ENCODE results near the gene RFFL. TPM values are rescaled to one million over a fixed set of nuclear protein-coding genes. Genes with fewer than 3 reads are reported as not detected.

The RFFL gene
- total RNA-seq, 6 donors from 2014 or later = 17.6 to 30.8 (median 25.3) TPM

DNA sequence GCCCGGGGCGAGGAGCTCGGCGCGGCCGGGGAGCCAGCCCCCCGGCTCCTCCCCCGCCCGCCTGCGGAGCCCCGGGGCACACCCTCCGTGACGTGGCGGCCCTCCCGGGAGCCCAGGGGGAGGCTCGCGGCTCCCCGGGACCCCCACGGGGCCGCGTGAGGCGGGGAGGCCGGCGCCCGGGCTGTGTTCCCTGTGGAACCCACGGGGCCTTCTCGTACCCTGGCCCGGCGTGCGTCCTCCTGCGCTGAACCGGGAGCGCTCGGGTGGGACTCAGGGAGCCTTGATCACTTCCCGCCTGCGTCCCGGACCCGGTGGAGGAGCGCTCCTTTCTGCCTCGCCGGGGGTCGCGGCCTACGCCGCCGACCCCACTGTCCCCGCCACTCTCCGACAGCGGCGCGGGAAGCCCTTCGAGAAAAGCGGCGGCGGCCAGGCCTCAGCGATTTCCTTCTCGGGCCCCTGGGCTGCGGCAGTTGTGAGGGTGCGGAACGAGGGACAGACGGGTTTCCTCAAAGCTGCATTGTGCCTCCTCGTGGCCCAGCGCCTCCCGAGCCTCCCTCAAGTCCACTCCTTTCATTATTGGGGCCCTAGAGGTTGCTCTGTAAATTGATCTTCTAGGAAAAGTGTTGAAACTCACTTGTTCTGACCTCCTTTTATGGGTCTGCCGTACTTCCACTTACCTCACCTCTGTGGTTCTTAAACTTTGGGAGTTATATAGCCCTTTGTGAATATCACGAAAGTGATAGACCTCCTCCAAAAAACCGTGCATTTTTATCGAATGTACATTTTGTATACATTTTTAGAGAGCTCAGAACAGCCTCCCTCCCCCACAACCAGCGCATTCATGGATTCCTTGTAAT is 82.6 kb downstream of the RFFL start:
- H3K4me3 ChIP-seq = peak overlapping the region; percentile 63 to 99 (median 81)
- H3K36me3 ChIP-seq = peaks cover 0 to 21% (median 2%) of the 10 kb centered on the region in 4 donors
- 1 to 2% methylated on average over 8 to 20 of the region's 69 CpGs for WGBS, 2 donors
- ATAC-seq (ENCODE audit: low FRiP score in 2 of 2) (peak; percentile 92 to 98), DNase-seq (peak; percentile 86 to 96)
- no peaks in the 10 kb centered on the region for H3K9me3 ChIP-seq
- H3K27ac ChIP-seq = peak overlapping the region; percentile 94 to 99 (median 96)
- H3K27me3 ChIP-seq = no peaks in the 10 kb centered on the region
- TF ChIP-seq, protein P1, sequence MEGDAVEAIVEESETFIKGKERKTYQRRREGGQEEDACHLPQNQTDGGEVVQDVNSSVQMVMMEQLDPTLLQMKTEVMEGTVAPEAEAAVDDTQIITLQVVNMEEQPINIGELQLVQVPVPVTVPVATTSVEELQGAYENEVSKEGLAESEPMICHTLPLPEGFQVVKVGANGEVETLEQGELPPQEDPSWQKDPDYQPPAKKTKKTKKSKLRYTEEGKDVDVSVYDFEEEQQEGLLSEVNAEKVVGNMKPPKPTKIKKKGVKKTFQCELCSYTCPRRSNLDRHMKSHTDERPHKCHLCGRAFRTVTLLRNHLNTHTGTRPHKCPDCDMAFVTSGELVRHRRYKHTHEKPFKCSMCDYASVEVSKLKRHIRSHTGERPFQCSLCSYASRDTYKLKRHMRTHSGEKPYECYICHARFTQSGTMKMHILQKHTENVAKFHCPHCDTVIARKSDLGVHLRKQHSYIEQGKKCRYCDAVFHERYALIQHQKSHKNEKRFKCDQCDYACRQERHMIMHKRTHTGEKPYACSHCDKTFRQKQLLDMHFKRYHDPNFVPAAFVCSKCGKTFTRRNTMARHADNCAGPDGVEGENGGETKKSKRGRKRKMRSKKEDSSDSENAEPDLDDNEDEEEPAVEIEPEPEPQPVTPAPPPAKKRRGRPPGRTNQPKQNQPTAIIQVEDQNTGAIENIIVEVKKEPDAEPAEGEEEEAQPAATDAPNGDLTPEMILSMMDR (IDR thresholded peaks at IDR 0.05) = peak in 5 of 6 experiments; percentile 34 to 68 (median 43)
- TF ChIP-seq EP300 (IDR thresholded peaks at IDR 0.05) (no peak), POLR2AphosphoS5 (IDR thresholded peaks at IDR 0.05) (peak in 1 of 2 donors; percentile 20), POLR2A (IDR thresholded peaks at IDR 0.05) (peak in 2 of 4 donors; percentile 75 to 76)
- peaks cover 13 to 33% (median 18%) of the 10 kb centered on the region in 4 donors for H3K4me1 ChIP-seq

DNA sequence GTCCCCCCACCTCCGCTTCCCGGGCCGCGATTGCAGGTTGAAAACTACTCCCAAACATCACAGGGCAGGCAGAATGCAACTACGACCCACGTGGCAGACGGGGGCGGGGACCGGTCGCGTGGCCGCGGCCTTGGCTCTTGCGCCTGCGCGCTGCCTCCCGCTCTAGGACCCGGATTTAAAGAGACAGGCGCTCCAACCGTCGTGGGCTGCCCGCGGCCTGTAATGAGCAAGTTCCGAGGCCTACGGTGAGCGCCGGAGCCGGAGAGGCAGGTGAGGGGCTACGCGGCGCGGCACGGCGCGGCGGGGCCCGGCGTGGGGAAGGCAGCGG is 83.2 kb downstream of the RFFL start, which contains the start of gene LIG3:
Gene LIG3, plus strand, starts transcription at position 160 of the 328 bp plus-strand sequence. CDS start 2,494 bp downstream, outside the sequence.
- H3K27ac ChIP-seq = peak within 1 kb of the TSS; percentile 94 to 99 (median 96)
- TF ChIP-seq POLR2A (IDR thresholded peaks at IDR 0.05) (no peak), POLR2AphosphoS5 (IDR thresholded peaks at IDR 0.05) (peak in 1 of 2 donors; percentile 85), EP300 (IDR thresholded peaks at IDR 0.05) (no peak)
- TF ChIP-seq, protein P1 (IDR thresholded peaks at IDR 0.05) = peak in 1 of 6 experiments; percentile 20
- WGBS, 2 donors = 1% methylated on average over 13 to 26 of the region's 39 CpGs
- peaks cover 0 to 16% (median 0%) of the 10 kb centered on the region in 4 donors for H3K36me3 ChIP-seq
- no peaks in the 10 kb centered on the region for H3K9me3 ChIP-seq
- H3K4me1 ChIP-seq = peaks cover 13 to 33% (median 18%) of the 10 kb centered on the region in 4 donors
- H3K27me3 ChIP-seq = no peaks in the 10 kb centered on the region
- H3K4me3 ChIP-seq = peak within 1 kb of the TSS; percentile 63 to 99 (median 81)
- DNase-seq (peak; percentile 94 to 98), ATAC-seq (ENCODE audit: low FRiP score in 2 of 2) (peak; percentile 94 to 95)

DNA sequence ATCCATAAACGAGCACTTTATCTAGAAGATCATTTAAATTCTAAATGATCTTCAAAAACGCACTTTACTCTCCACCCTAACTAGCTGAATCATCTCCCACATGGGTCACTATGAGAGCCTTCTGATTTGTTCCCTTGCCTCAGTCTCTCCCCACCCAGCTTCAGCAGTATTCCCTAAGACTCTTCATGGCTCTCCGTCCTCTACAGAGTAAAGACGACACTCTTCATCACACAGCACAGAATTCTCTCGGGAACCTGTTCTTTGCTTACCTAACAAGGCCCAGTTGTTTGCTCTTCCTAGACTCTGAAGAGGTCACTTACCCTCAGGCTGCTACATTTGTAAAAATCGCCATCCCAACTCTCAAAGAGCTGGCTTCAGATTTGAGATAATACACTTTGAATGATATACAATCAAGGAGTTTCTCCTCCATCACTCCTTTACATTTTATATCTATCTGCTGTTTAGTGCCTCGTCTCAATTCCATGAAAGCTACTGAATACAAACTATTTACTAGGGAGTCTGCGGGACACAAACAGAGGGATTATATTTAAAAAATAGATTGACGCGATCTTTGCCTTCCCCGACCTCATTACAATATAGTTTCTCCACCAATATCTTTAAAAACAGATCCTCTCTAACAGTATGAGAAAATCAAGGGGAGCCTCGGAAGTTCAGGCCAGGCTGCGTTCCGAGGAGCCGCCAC is 83.7 kb downstream of the RFFL start:
- ATAC-seq (ENCODE audit: low FRiP score in 2 of 2) (no peak), DNase-seq (no peak)
- 20% methylated on average over 15 of the region's 15 CpGs for WGBS, 2 donors

DNA sequence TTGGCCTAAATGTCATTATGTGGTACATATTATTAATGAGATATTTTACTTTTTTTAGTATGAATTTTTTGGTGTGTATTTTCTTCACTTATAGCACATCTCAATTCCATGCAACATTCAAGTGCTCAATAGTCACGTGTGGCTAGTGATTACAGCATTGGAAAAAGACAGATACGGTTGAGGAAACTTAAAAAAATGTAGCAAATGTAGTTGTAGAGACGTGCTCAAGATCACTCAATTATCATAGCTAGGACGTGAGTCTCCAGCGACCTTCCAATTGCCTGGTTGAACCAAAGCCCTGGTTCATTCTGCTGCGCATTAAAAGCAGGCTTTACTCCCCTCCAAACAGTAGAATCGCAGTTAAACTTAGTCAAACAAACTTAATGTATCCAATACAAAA is 84.4 kb downstream of the RFFL start:
- Histone ChIP-seq H3K27ac (no peak overlapping the region), H3K4me1 (peaks cover 13 to 33% (median 18%) of the 10 kb centered on the region in 4 donors), H3K4me3 (no peak overlapping the region), H3K36me3 (peaks cover 0 to 15% (median 0%) of the 10 kb centered on the region in 4 donors), H3K27me3 (no peaks in the 10 kb centered on the region), H3K9me3 (no peaks in the 10 kb centered on the region)
- DNase-seq = no peak
- ATAC-seq (ENCODE audit: low FRiP score in 2 of 2) = no peak
- 90% methylated on average over 7 of the region's 7 CpGs for WGBS, 2 donors
- no peak for TF ChIP-seq EP300 (IDR thresholded peaks at IDR 0.05)
- TF ChIP-seq POLR2A (IDR thresholded peaks at IDR 0.05) = no peak
- no peak for TF ChIP-seq POLR2AphosphoS5 (IDR thresholded peaks at IDR 0.05)
- TF ChIP-seq, protein P1 (IDR thresholded peaks at IDR 0.05) = no peak

More for the DNA sequence above, 83.7 kb downstream of the RFFL start:
- Histone ChIP-seq H3K27ac (peak overlapping the region; percentile 94 to 99 (median 96)), H3K4me1 (peaks cover 13 to 33% (median 18%) of the 10 kb centered on the region in 4 donors), H3K27me3 (no peaks in the 10 kb centered on the region), H3K4me3 (peak overlapping the region; percentile 63 to 99 (median 81)), H3K9me3 (no peaks in the 10 kb centered on the region), H3K36me3 (peaks cover 0 to 15% (median 0%) of the 10 kb centered on the region in 4 donors)
- TF ChIP-seq EP300 (IDR thresholded peaks at IDR 0.05) = no peak
- TF ChIP-seq POLR2A (IDR thresholded peaks at IDR 0.05) = no peak
- TF ChIP-seq POLR2AphosphoS5 (IDR thresholded peaks at IDR 0.05) = no peak
- TF ChIP-seq, protein P1 (IDR thresholded peaks at IDR 0.05) = no peak
